GM23248 (cell line): Measurements from ENCODE around the gene ACSS3.

ENCODE experiments used
- EZH2 ChIP-seq: fragments of 200-600 bp; sonication (generic); IDR thresholded peaks from 2 replicates; pipeline ENCODE4 v1.6.1; 2018; ENCODE audit warnings: antibody characterized with exemption, mild to moderate bottlenecking; ENCODE audit not compliant: insufficient read depth, poor library complexity, severe bottlenecking
- EZH2phosphoT487 ChIP-seq: fragments of 200-600 bp; sonication (generic); IDR thresholded peaks from 2 replicates; pipeline ENCODE4 v1.6.1; 2018; ENCODE audit warnings: antibody characterized with exemption, moderate library complexity, mild to moderate bottlenecking, low read depth; ENCODE audit not compliant: insufficient read depth

DNA sequence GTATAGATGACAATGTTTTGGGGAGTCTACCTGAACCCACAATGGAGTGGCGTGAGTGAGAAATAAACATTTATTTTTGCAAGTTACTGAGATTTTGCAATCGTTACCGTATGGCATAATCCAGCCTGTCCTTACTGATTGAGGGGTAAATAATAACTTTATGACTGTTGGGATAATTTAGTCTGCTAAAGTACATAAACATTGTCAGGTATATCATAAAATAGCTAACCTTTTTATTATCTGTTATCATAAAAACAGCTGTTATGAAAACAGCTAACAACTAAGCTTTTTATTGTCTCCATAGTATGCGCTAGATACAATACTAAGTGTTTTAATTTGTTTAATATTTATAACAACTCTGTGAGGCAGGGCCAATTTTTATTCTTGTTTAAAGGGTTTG, 10.3 kb downstream of the ACSS3 start:
- TF ChIP-seq EZH2 = no peak
- TF ChIP-seq EZH2phosphoT487 = no peak
